GM19467 (cell line): Measurements from ENCODE around the gene CLDND2.

Experiments
- ATAC-seq: cut with Tn5 transposase; IDR thresholded peaks from one replicate; pipeline ENCODE4 v1.9.1; 2021; ENCODE audit warnings: mild to moderate bottlenecking, moderate library complexity; ENCODE audit not compliant: unreplicated experiment

CLDND2 gene

GRCh38 chr19:51333836-51334460 is 34.9 kb downstream of the CLDND2 start:
- no peak for ATAC-seq

- no peak for ATAC-seq
Measured at GRCh38 chr19:51331716-51332115, 37.1 kb downstream of the CLDND2 start.

GRCh38 chr19:51331193-51331592 is 37.6 kb downstream of the CLDND2 start:
- ATAC-seq, result no peak

GRCh38 chr19:51330366-51330765 is 38.4 kb downstream of the CLDND2 start:
- no peak for ATAC-seq

GRCh38 chr19:51329411-51329810 is 39.4 kb downstream of the CLDND2 start:
- no peak for ATAC-seq

GRCh38 chr19:51327066-51328001 is 41.5 kb downstream of the CLDND2 start:
- ATAC-seq, result no peak

- no peak for ATAC-seq
Measured at GRCh38 chr19:51326216-51327065, 42.4 kb downstream of the CLDND2 start.

- no peak for ATAC-seq
Measured at GRCh38 chr19:51325161-51325976, 43.4 kb downstream of the CLDND2 start.

GRCh38 chr19:51324167-51324481 is 44.7 kb downstream of the CLDND2 start:
- no peak for ATAC-seq

GRCh38 chr19:51323481-51324166 is 45.2 kb downstream of the CLDND2 start:
- no peak for ATAC-seq

- no peak for ATAC-seq
Measured at GRCh38 chr19:51321799-51322198, 47.0 kb downstream of the CLDND2 start.

- no peak for ATAC-seq
Measured at GRCh38 chr19:51320280-51320657, 48.5 kb downstream of the CLDND2 start.

- no peak for ATAC-seq
Measured at GRCh38 chr19:51319649-51320279, 49.0 kb downstream of the CLDND2 start.

GRCh38 chr19:51318687-51319648 is 49.8 kb downstream of the CLDND2 start:
- ATAC-seq, result no peak

- ATAC-seq, result no peak
Measured at GRCh38 chr19:51317968-51318367, 50.8 kb downstream of the CLDND2 start.

GRCh38 chr19:51317376-51317775 is 51.4 kb downstream of the CLDND2 start:
- no peak for ATAC-seq
